Osteoblast (primary cell): ENCODE data around the gene ANKRD33. TPM values are rescaled to one million over a fixed set of nuclear protein-coding genes. Genes with fewer than 3 reads are reported as not detected.

Experiments
- DNase-seq: peaks from one replicate; pipeline ENCODE4 v3.0.0; 2011; ENCODE audit warnings: low spot score, mixed read lengths; ENCODE audit not compliant: insufficient read length; ENCODE audit errors: missing footprints
- H2AFZ ChIP-seq: 2 replicates; pipeline ENCODE4 v1.6.0; 2011; ENCODE audit warnings: mild to moderate bottlenecking, low read length
- H3K27ac ChIP-seq: 2 replicates; pipeline ENCODE4 v1.5.1; 2011; ENCODE audit warnings: mild to moderate bottlenecking, low read depth, low read length, moderate library complexity
- H3K27me3 ChIP-seq: 2 replicates; pipeline ENCODE4 v1.6.0; 2012; ENCODE audit warnings: mild to moderate bottlenecking, control low read depth, inconsistent platforms, low read length, moderate library complexity; ENCODE audit not compliant: insufficient read depth
- H3K36me3 ChIP-seq: 2 replicates; pipeline ENCODE4 v1.5.1; 2011; ENCODE audit warnings: mild to moderate bottlenecking, low read length, control low read depth, moderate library complexity; ENCODE audit not compliant: insufficient read depth
- H3K4me1 ChIP-seq: 2 replicates; pipeline ENCODE4 v1.5.1; 2011; ENCODE audit warnings: mild to moderate bottlenecking, low read length, control low read depth, moderate library complexity; ENCODE audit not compliant: insufficient read depth
- H3K4me2 ChIP-seq: 2 replicates; pipeline ENCODE4 v1.6.0; 2011; ENCODE audit warnings: mild to moderate bottlenecking, low read length; ENCODE audit not compliant: insufficient read depth
- H3K4me3 ChIP-seq: fragments of 200-600 bp; sonication (generic); 3 replicates; pipeline ENCODE4 v1.5.1; 2012; ENCODE audit warnings: mild to moderate bottlenecking, low read length, inconsistent platforms; ENCODE audit not compliant: insufficient read depth
- H3K79me2 ChIP-seq: 2 replicates; pipeline ENCODE4 v1.6.0; 2012; ENCODE audit warnings: mild to moderate bottlenecking, low read length, control low read depth, inconsistent platforms; ENCODE audit not compliant: insufficient read depth
- H3K9me3 ChIP-seq: 2 replicates; pipeline ENCODE4 v1.5.1; 2011; ENCODE audit warnings: low read depth, low read length, control low read depth
- H4K20me1 ChIP-seq: 2 replicates; pipeline ENCODE4 v1.6.0; 2012; ENCODE audit warnings: mild to moderate bottlenecking, low read length, control low read depth; ENCODE audit not compliant: insufficient read depth
- total RNA-seq: library from RNA; depleted of rRNA; stranded (reverse); fragments of >200 nt; gene quantifications from 2 replicates; pipeline ENCODE4 v1.2.3, GENCODE V29; 2012
- TF ChIP-seq, protein P1 (sequence below): IDR thresholded peaks from 2 replicates; pipeline ENCODE4 v1.5.1; 2011; ENCODE audit warnings: mild to moderate bottlenecking, low read depth, low read length, moderate library complexity; ENCODE audit errors: extremely low read depth

Gene ANKRD33
- total RNA-seq, 1 donor, result not detected

DNA sequence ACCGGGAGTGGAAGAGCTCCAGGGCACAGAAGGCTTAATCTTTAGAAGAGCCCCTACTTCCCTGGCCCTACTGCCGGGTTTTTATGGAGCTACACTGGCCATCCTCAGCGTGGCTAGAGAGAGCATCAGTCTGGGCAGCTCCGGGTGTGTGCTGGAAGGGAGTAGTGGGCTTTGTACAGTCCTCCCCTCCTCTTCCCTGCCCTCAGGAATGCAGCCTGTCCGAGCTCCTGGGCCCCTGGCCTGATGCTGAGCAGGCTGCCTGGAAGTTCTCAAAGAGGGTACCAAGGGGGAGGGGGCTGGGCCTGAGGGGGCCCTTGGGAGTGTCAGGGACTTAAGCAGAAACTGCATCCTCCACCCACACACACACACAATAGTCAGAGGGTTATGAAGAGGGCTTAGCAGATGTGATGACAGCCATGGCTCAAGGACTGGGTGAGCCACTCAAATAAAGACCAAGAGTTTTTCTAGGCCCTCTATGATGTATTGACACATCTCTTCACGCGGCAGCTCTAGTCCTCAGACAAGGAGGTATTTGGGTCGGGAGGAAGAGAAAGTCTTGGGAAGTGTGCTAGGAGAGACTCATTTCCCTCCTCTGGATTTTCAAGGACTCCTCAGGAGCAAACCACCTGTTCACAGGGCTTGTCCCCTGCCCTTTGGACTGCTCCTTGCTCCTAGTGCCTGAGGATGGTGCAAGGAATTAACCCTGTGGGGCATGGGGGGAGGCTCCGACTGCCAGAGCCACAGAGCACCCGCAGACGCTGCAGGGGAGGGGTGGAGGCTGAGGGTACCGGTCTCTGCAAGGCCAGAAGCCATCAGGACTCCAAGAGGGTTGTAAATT, 22.9 kb upstream of the ANKRD33 start:
- peak; percentile 83 for DNase-seq
- Histone ChIP-seq H3K4me1 (peaks cover 12% of the 10 kb centered on the region), H3K9me3 (no peaks in the 10 kb centered on the region), H3K27ac (no peak overlapping the region), H3K4me3 (peak overlapping the region; percentile 69), H2AFZ (peak overlapping the region; percentile 81), H3K36me3 (no peaks in the 10 kb centered on the region), H4K20me1 (no peaks in the 10 kb centered on the region), H3K4me2 (peak overlapping the region; percentile 85), H3K27me3 (peaks cover 25% of the 10 kb centered on the region), H3K79me2 (no peaks in the 10 kb centered on the region)
- TF ChIP-seq, protein P1, sequence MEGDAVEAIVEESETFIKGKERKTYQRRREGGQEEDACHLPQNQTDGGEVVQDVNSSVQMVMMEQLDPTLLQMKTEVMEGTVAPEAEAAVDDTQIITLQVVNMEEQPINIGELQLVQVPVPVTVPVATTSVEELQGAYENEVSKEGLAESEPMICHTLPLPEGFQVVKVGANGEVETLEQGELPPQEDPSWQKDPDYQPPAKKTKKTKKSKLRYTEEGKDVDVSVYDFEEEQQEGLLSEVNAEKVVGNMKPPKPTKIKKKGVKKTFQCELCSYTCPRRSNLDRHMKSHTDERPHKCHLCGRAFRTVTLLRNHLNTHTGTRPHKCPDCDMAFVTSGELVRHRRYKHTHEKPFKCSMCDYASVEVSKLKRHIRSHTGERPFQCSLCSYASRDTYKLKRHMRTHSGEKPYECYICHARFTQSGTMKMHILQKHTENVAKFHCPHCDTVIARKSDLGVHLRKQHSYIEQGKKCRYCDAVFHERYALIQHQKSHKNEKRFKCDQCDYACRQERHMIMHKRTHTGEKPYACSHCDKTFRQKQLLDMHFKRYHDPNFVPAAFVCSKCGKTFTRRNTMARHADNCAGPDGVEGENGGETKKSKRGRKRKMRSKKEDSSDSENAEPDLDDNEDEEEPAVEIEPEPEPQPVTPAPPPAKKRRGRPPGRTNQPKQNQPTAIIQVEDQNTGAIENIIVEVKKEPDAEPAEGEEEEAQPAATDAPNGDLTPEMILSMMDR, result no peak

DNA sequence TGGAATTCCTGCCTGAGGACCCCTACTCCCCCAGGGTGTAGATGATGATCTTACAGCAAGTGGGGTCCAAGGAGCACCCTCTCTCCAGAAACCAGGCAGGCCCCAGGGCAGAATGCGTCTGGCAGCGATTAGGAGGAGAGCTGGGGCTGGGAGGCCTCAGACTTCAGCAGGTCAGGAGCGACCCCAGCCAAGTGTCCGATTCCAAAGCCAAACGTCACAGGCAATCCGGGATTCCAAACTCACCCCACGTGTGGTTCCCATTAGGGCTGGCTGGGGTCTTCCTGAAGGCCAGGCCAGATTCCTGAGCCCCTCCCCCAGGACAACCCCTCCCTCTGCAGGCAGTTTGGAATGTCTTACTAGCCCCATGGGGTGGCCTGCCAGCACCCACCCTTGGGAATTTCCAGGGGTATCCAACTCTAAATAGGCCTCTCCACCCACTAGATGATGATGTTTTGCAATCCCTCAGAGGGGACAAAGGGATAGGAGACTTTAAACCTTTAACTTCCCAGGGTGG, 22.1 kb upstream of the ANKRD33 start:
- H3K27ac ChIP-seq, result no peak overlapping the region

DNA sequence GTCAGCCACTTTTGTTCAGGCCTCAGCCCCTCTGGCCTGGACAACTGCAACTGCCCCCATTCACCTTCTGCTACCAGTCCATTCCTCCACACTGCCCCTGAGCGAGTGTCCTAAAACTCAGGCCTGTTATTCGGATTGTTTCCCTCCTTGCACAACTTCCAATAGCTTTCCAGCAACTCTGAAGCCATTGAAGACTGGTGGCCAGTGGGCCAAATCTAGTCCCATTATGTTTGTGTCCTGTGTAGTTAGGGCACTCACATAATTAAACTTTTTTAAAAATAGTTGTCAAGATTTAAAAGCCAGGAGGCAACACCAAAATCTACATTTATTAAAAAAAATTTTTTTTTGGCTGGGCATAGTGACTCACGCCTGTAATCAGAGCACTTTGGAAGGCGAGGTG, 21.6 kb upstream of the ANKRD33 start:
- Histone ChIP-seq H3K36me3 (no peaks in the 10 kb centered on the region), H3K79me2 (no peaks in the 10 kb centered on the region), H3K9me3 (no peaks in the 10 kb centered on the region), H3K4me1 (peaks cover 12% of the 10 kb centered on the region), H3K27ac (no peak overlapping the region), H3K4me3 (no peak overlapping the region), H3K4me2 (no peak overlapping the region), H4K20me1 (no peaks in the 10 kb centered on the region), H3K27me3 (peaks cover 27% of the 10 kb centered on the region), H2AFZ (no peak overlapping the region)
- peak; percentile 66 for DNase-seq
- TF ChIP-seq, protein P1, result no peak

More for the DNA sequence above, 22.1 kb upstream of the ANKRD33 start:
- Histone ChIP-seq H3K9me3 (no peaks in the 10 kb centered on the region), H3K36me3 (no peaks in the 10 kb centered on the region), H2AFZ (no peak overlapping the region), H3K4me2 (no peak overlapping the region), H3K4me1 (peaks cover 12% of the 10 kb centered on the region), H3K27me3 (peaks cover 28% of the 10 kb centered on the region), H3K79me2 (no peaks in the 10 kb centered on the region), H3K4me3 (no peak overlapping the region), H4K20me1 (no peaks in the 10 kb centered on the region)
- peak; percentile 84 for DNase-seq
- TF ChIP-seq, protein P1, result no peak

DNA sequence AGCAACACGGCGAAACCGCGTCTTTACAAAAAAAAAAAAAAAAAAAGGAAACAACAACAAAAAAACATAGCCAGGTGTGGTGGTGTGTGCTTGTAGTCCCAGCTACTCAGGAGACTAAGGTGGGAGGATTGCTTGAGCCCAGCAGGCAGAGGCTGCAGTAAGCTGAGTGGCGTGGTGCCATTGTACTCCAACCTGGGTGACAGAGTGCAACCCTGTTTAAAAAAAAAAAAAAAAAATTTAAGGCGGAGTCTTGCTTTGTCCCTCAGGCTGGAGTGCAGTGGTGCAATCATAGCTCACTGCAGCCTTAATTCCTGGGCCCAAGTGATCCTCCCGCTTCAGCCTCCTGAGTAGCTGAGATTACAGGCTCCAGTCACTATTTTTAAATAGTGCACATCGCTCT, 21.1 kb upstream of the ANKRD33 start:
- Histone ChIP-seq H3K79me2 (no peaks in the 10 kb centered on the region), H3K36me3 (no peaks in the 10 kb centered on the region), H2AFZ (no peak overlapping the region), H3K27me3 (peaks cover 23% of the 10 kb centered on the region), H3K9me3 (no peaks in the 10 kb centered on the region), H3K4me3 (no peak overlapping the region), H3K4me2 (no peak overlapping the region), H3K27ac (no peak overlapping the region), H4K20me1 (no peaks in the 10 kb centered on the region), H3K4me1 (peaks cover 12% of the 10 kb centered on the region)
- TF ChIP-seq, protein P1, result no peak
- DNase-seq, result no peak
